Heart left ventricle (tissue), 16 donors: ENCODE data around the gene DDR2. TPM values are rescaled to one million over a fixed set of nuclear protein-coding genes. Genes with fewer than 3 reads are reported as not detected.

Experiments used
- ATAC-seq, 4 donors: fragments of 200-7000 bp; cut with Tn5 transposase; one replicate each; pipeline ENCODE4 v1.9.1; 2020 to 2022; ENCODE audit warnings: moderate library complexity in 4 of 4, mild to moderate bottlenecking in 3 of 4, moderate number of reproducible peaks in 1 of 4
- DNase-seq, 5 donors: peaks; one replicate each; pipeline ENCODE4 v3.0.0-alpha.2; 2020
- H3K27ac ChIP-seq, 12 donors: fragments of 200-600 bp; sonication (generic) in 4 of 12; one replicate each; pipeline versions ENCODE4 v1.5.0 to v1.8.0; 2016 to 2022; ENCODE audit warnings: mild to moderate bottlenecking in 2 of 12
- H3K27me3 ChIP-seq, 9 donors: fragments of 200-600 bp; sonication (generic) in 2 of 9; one replicate each; pipeline versions ENCODE4 v1.5.1 to v1.8.0; 2016 to 2022; ENCODE audit warnings: mild to moderate bottlenecking in 3 of 9
- H3K36me3 ChIP-seq, 9 donors: fragments of 200-600 bp; sonication (generic) in 2 of 9; one replicate each; pipeline versions ENCODE4 v1.5.0 to v1.8.0; 2018 to 2022; ENCODE audit warnings: mild to moderate bottlenecking in 2 of 9
- H3K4me1 ChIP-seq, 12 donors: fragments of 200-600 bp; sonication (generic) in 4 of 12; one replicate each; pipeline versions ENCODE4 v1.5.0 to v1.8.0; 2016 to 2022; ENCODE audit warnings: mild to moderate bottlenecking in 3 of 12
- H3K4me3 ChIP-seq, 12 donors: fragments of 200-600 bp; sonication (generic) in 4 of 12; one replicate each; pipeline versions ENCODE4 v1.5.0 to v1.8.0; 2017 to 2022; ENCODE audit warnings: mild to moderate bottlenecking in 9 of 12, moderate library complexity in 4 of 12
- H3K9me3 ChIP-seq, 12 donors: fragments of 200-600 bp; sonication (generic) in 4 of 12; one replicate each; pipeline versions ENCODE4 v1.5.0 to v1.8.0; 2016 to 2022; ENCODE audit warnings: mild to moderate bottlenecking in 1 of 12
- CTCF ChIP-seq, 12 donors: fragments of 200-600 bp; sonication (generic) in 4 of 12; IDR thresholded peaks; one replicate each; pipeline versions ENCODE4 v1.5.0 to v1.8.0; 2018 to 2022; ENCODE audit warnings: antibody characterized with exemption in 12 of 12, mild to moderate bottlenecking in 5 of 12
- POLR2A ChIP-seq, 2 donors: fragments of 450-650 bp; IDR thresholded peaks; one replicate each; pipeline ENCODE4 v1.6.1; 2017; ENCODE audit warnings: antibody characterized with exemption in 2 of 2, mild to moderate bottlenecking in 2 of 2, moderate library complexity in 2 of 2
- WGBS, 4 donors: extraction: QIAGEN DNeasy Blood & Tissue Kit in 2 of 4; methylation state at CpG; one replicate each; pipeline versions ENCODE4 v1.1.5 to v1.1.7; 2013 to 2018; 5-methylcytosine and 5-hydroxymethylcytosine counted together
- intact Hi-C, 10 donors: fragments of 100-400 bp; cut with DNase I; formaldehyde crosslinking; loops; one replicate each; pipeline versions ENCODE4 v1.11.1 to v1.14.2; 2022
- polyA plus RNA-seq, 2 donors: library from polyadenylated mRNA; stranded (reverse); fragments of 200-250 nt; gene quantifications; one replicate each; pipeline ENCODE4 v1.2.3, GENCODE V29; 2013
- total RNA-seq, 9 donors: library from RNA; depleted of rRNA in 2 of 9; stranded (reverse); fragments of >200 nt in 2 of 9; fragmentation: NEBNext Ultra II Directional in 3 of 9; extraction: Animal tissue kit (Norgen Biotek cat#: 25700) in 3 of 9; gene quantifications; one replicate each; pipeline versions ENCODE4 v1.1.0 to v1.2.4, GENCODE V29; 2016 to 2023
- donor health status: ischemic (EF 13 %, LVEDD 7.1; RV severe dilation, severe dysfunction).
- donor health status: healthy with polysubstance abuse.
- donor health status: DM: no; HTN: yes; CAD: no.
- donor health status: DM: no; HTN: no; CAD: no.
- donor health status: ischemic (EF 25% LVEDD 6.9; RV normal size, moderate dysfunction).
- donor health status: ischemic (EF 25% LVEDD 5.7; RV mildly dilated, moderate dysfunction).
- donor health status: healthy.
- donor health status: DM: yes; HTN: yes; CAD: no.
- donor health status: ischemic (EF 35%, LVEDD 5.7; RV mildly dilated, moderate dysfunction).
- donor health status: nonischemic (EF 11% LVEDD 7.7; RV severe dilation, severe dysfunction).
- donor health status: DM: yes; HTN: yes; CAD: no.
- donor health status: PGD.
- donor health status: ischemic (EF 29% LVEDD 5.4; RV normal size, mild dysfunction).
- donor health status: nonischemic (EF 23%, LVEDD 6.1; RV moderate dilation, normal function).

DDR2 gene
- total and polyA plus RNA-seq, 11 donors = 5.0 to 55.3 (median 23.8) TPM

- TF ChIP-seq CTCF (IDR thresholded peaks at IDR 0.05) (no peak), POLR2A (IDR thresholded peaks at IDR 0.05) (no peak)
- peak overlapping the region in 1 of 12 donors; percentile 76 for H3K27ac ChIP-seq
- intact Hi-C loops = no loop called here
- H3K4me3 ChIP-seq = no peak overlapping the region
- H3K9me3 ChIP-seq = no peaks in the 10 kb centered on the region
- peaks cover 0 to 8% (median 0%) of the 10 kb centered on the region in 9 donors for H3K36me3 ChIP-seq
- ATAC-seq = no peak
- no peak for DNase-seq
- WGBS, 4 donors = 43 to 77% (median 61%) methylated on average over 2 of the region's 2 CpGs
- no peaks in the 10 kb centered on the region for H3K27me3 ChIP-seq
- peaks cover 0 to 66% (median 15%) of the 10 kb centered on the region in 12 donors for H3K4me1 ChIP-seq
Observed at GRCh38 chr1:162706003-162706402, 73.7 kb downstream of the DDR2 start.

GRCh38 chr1:162706606-162707005, 74.3 kb downstream of the DDR2 start:
- WGBS, 4 donors = 72 to 79% (median 74%) methylated on average over 3 of the region's 3 CpGs
- no peak for TF ChIP-seq CTCF (IDR thresholded peaks at IDR 0.05)
- TF ChIP-seq POLR2A (IDR thresholded peaks at IDR 0.05) = no peak
- H3K27ac ChIP-seq = peak overlapping the region in 1 of 12 donors; percentile 76

GRCh38 chr1:162708286-162708685, 76.0 kb downstream of the DDR2 start:
- TF ChIP-seq POLR2A (IDR thresholded peaks at IDR 0.05) (no peak), CTCF (IDR thresholded peaks at IDR 0.05) (no peak)
- intact Hi-C loops = no loop called here
- Histone ChIP-seq H3K27me3 (no peaks in the 10 kb centered on the region), H3K36me3 (peaks cover 0 to 8% (median 0%) of the 10 kb centered on the region in 9 donors), H3K27ac (peak overlapping the region in 1 of 12 donors; percentile 76), H3K4me1 (peaks cover 0 to 77% (median 14%) of the 10 kb centered on the region in 12 donors), H3K4me3 (no peak overlapping the region), H3K9me3 (no peaks in the 10 kb centered on the region)
- DNase-seq (no peak), ATAC-seq (no peak)
- 75 to 100% (median 82%) methylated on average over 2 to 3 of the region's 3 CpGs for WGBS, 4 donors

More at GRCh38 chr1:162706606-162707005, 74.3 kb downstream of the DDR2 start:
- DNase-seq (no peak), ATAC-seq (peak in 1 of 4 donors; percentile 39)
- Histone ChIP-seq H3K4me3 (no peak overlapping the region), H3K27me3 (no peaks in the 10 kb centered on the region), H3K9me3 (no peaks in the 10 kb centered on the region), H3K4me1 (peaks cover 0 to 69% (median 15%) of the 10 kb centered on the region in 12 donors), H3K36me3 (peaks cover 0 to 8% (median 0%) of the 10 kb centered on the region in 9 donors)
- intact Hi-C loops = no loop called here

GRCh38 chr1:162709132-162709860, 77.0 kb downstream of the DDR2 start:
- peaks cover 0 to 67% (median 11%) of the 10 kb centered on the region in 12 donors for H3K4me1 ChIP-seq
- H3K27ac ChIP-seq = peak overlapping the region in 8 of 12 donors; percentile 1 to 76 (median 12)
- ATAC-seq = peak in 1 of 4 donors; percentile 32
- DNase-seq = no peak
- no peak overlapping the region for H3K4me3 ChIP-seq
- intact Hi-C loops = no loop called here
- no peaks in the 10 kb centered on the region for H3K27me3 ChIP-seq
- TF ChIP-seq CTCF (IDR thresholded peaks at IDR 0.05) = no peak
- no peak for TF ChIP-seq POLR2A (IDR thresholded peaks at IDR 0.05)
- 65 to 72% (median 67%) methylated on average over 4 of the region's 4 CpGs for WGBS, 4 donors
- H3K9me3 ChIP-seq = no peaks in the 10 kb centered on the region
- H3K36me3 ChIP-seq = peaks cover 0 to 8% (median 0%) of the 10 kb centered on the region in 9 donors
